SJSA1 (cell line): ENCODE measurements around the gene DHX34. TPM values are rescaled to one million over a fixed set of nuclear protein-coding genes. Genes with fewer than 3 reads are reported as not detected.
"Not testable (repeated sequence)": the region's sequence is repeated elsewhere in the genome, so short reads cannot be mapped to it uniquely, and the experiment has no call there.

Experiments
- DNase-seq, 2 experiments: peaks; one replicate each; pipeline ENCODE4 v3.0.0-alpha.2; 2015 to 2020; ENCODE audit warnings: low spot score in 2 of 2, low read depth in 1 of 2
- H3K27ac ChIP-seq: fragments of 250-450 bp; sonication (Bioruptor Pico); 2 replicates; pipeline ENCODE4 v1.5.1; 2020; ENCODE audit warnings: mild to moderate bottlenecking, moderate library complexity
- H3K27me3 ChIP-seq: fragments of 250-450 bp; sonication (Bioruptor Pico); replicated peaks from 2 replicates; pipeline ENCODE4 v1.5.1; 2020; ENCODE audit warnings: mild to moderate bottlenecking, moderate library complexity
- H3K36me3 ChIP-seq: fragments of 250-450 bp; sonication (Bioruptor Pico); 2 replicates; pipeline ENCODE4 v1.5.1; 2020; ENCODE audit warnings: mild to moderate bottlenecking
- H3K4me1 ChIP-seq: fragments of 250-450 bp; sonication (Bioruptor Pico); replicated peaks from 2 replicates; pipeline ENCODE4 v1.6.1; 2021; ENCODE audit warnings: mild to moderate bottlenecking
- H3K4me3 ChIP-seq: fragments of 250-450 bp; sonication (Bioruptor Pico); 2 replicates; pipeline ENCODE4 v1.5.1; 2020; ENCODE audit warnings: mild to moderate bottlenecking
- H3K9me3 ChIP-seq: fragments of 250-450 bp; sonication (Bioruptor Pico); replicated peaks from 2 replicates; pipeline ENCODE4 v1.5.1; 2020; ENCODE audit warnings: mild to moderate bottlenecking
- total RNA-seq: library from RNA; depleted of rRNA; stranded (reverse); fragments of >200 nt; shearing (Covaris generic); gene quantifications from 2 replicates; pipeline ENCODE4 v1.2.3, GENCODE V29; 2014

DHX34 gene
- total RNA-seq, 1 experiment from 2014 or later = 16.4 TPM

DNA sequence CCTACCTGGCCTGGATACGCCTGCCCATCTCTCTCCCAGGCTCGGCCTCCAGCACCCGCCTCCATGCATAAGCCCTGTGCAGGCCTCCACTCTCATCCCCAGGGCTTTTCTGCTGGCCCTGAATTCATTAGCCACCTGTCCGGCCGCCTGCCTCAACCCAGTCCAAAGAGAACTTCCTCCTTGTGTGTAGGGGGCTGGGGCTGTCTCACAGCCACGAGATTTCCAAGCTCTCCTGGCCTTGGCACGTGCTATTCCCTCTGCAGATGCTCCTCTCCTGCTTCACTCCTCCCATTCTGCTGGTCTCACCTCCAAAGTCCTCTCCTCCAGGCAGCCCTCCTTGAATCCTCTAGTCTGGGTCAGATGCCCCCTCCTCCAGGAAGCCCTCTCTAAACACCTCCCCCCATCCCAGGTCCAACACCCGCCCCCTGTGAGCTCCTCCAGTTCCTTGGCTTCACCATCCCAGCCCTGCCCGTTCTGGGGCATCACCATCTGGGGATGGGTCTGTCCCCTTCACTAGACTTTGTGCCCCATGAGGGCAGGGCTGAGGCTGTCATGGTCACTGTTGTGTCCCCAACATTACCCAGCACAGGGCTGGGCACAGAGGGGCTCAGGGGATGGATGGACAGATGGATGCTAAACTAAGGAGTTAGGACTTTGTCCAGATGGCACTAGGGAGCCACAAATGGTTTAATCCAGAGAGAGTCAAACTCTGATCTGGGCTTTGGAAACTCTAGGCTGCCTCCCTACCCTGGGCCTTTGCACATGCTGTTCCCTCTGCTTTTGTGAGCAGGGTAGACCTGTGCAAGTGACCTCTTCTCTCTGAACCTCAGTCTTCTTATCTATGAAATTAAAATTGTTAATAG, 55.5 kb downstream of the DHX34 start:
- H3K4me3 ChIP-seq = no peak overlapping the region
- H3K27ac ChIP-seq = no peak overlapping the region
- H3K4me1 ChIP-seq = no peaks in the 10 kb centered on the region
- DNase-seq = no peak
- H3K9me3 ChIP-seq = no peaks in the 10 kb centered on the region
- peaks cover 4% of the 10 kb centered on the region; the same call in 1 of the 2 replicates for H3K36me3 ChIP-seq
- no peaks in the 10 kb centered on the region for H3K27me3 ChIP-seq

DNA sequence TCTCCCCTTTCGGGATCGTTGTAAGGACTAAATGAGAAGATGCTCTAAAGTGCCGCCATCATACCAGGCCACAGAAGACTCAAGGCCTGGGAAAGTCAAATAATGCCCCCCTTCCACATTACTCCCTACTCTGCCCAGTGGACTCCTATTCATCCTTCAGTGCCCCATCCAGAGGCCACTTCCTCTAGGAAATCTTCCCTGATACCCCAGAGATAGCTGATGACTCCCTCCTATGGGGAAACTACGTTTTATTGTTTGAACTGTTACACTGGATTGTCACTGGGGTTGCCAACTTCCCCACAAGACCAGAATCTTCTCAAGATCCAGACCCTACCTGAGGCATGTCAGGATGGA, 56.1 kb downstream of the DHX34 start:
- H3K4me3 ChIP-seq = no peak overlapping the region
- H3K36me3 ChIP-seq = peaks cover 4% of the 10 kb centered on the region; the same call in 1 of the 2 replicates
- H3K4me1 ChIP-seq = no peaks in the 10 kb centered on the region
- no peaks in the 10 kb centered on the region for H3K27me3 ChIP-seq
- no peak overlapping the region for H3K27ac ChIP-seq
- DNase-seq = no peak
- H3K9me3 ChIP-seq = no peaks in the 10 kb centered on the region

DNA sequence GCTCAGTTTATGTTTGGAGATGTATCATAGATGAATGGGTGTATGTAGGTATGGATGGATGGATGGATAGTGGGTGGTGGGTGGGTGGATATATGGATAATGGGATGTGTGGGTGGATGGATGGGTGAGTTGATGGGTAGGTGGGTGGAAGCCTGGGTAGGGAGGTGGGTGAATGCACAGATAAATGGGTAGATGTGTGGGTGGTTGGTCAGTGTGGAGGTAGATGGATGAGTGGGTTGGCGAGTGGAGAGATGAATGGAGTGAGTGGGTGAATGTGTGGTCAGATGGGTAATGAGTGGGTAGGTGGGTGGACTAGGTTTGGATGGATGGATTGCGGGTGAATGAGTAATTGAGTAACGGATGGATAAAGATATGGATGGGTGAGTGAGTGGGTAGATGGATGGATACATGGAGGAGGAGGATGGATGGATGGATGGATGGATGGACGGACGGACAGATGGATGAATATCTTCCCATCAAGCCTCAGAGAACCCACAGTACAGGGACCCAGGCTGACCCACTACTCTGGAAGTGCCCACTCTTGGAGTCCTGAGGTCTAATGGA, 56.8 kb downstream of the DHX34 start:
- Histone ChIP-seq H3K9me3 (no peaks in the 10 kb centered on the region), H3K4me3 (no peak overlapping the region), H3K4me1 (no peaks in the 10 kb centered on the region), H3K27me3 (no peaks in the 10 kb centered on the region), H3K36me3 (peaks cover 4% of the 10 kb centered on the region; the same call in 1 of the 2 replicates), H3K27ac (no peak overlapping the region)
- no peak for DNase-seq

DNA sequence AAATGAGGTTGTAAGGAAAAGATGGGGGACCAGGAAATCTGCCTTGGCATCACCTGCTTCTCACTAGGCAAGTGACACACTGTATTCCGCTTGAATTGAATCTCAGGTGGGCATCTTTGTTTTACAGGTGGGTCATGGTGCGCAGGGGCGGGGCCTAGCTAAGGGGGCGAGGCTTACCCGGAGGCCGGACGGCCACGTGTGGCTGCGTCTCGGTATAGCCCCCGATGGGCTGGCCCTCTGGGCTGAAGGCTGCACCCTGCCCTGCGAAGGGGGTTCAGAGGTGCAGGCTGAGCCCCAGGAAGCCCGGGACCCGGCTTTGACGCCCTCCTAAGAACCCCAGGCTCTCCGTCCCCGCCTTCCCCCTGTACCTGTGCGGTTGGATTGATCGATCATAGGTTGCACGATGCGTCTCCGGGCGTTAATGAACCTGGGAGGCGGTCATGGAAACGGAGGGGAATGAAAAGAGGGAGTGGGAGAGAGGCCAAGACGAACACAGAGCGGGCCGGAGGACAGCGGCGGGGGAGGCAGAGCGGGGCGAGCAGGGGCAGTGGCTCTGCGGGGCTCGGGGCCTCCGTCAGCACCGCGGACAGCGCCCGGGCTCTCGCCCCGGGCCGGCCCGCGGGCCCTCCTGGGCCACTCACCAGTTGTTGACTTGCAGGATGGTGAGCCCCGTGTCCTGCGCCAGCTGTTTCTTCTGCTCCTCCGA, 57.7 kb downstream of the DHX34 start:
- no peaks in the 10 kb centered on the region for H3K27me3 ChIP-seq
- peaks cover 4% of the 10 kb centered on the region; the same call in 1 of the 2 replicates for H3K36me3 ChIP-seq
- no peak for DNase-seq
- H3K4me1 ChIP-seq = no peaks in the 10 kb centered on the region
- H3K4me3 ChIP-seq = no peak overlapping the region
- no peaks in the 10 kb centered on the region for H3K9me3 ChIP-seq
- no peak overlapping the region for H3K27ac ChIP-seq

DNA sequence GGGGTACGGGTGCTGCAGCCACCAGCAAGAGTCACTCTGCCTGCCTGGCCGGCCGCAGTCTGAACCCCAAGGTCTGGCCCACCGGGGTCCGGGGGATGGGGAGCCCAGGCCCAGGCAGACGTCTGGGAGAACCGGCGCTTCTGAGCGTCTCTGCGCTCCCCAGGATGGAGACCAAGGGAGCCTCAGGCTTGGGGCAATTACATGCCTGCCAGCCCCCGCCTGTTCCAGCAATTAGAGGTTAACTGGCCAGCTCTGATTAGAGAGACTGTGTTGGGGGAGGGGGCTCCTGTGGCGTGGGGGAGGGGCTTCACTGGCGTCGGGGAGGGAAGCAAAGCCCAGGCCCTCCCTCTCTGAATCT, 58.3 kb downstream of the DHX34 start:
- no peaks in the 10 kb centered on the region for H3K9me3 ChIP-seq
- no peaks in the 10 kb centered on the region for H3K4me1 ChIP-seq
- no peak overlapping the region for H3K27ac ChIP-seq
- H3K27me3 ChIP-seq = no peaks in the 10 kb centered on the region
- no peak for DNase-seq
- no peak overlapping the region for H3K4me3 ChIP-seq
- peaks cover 4% of the 10 kb centered on the region; the same call in 1 of the 2 replicates for H3K36me3 ChIP-seq

DNA sequence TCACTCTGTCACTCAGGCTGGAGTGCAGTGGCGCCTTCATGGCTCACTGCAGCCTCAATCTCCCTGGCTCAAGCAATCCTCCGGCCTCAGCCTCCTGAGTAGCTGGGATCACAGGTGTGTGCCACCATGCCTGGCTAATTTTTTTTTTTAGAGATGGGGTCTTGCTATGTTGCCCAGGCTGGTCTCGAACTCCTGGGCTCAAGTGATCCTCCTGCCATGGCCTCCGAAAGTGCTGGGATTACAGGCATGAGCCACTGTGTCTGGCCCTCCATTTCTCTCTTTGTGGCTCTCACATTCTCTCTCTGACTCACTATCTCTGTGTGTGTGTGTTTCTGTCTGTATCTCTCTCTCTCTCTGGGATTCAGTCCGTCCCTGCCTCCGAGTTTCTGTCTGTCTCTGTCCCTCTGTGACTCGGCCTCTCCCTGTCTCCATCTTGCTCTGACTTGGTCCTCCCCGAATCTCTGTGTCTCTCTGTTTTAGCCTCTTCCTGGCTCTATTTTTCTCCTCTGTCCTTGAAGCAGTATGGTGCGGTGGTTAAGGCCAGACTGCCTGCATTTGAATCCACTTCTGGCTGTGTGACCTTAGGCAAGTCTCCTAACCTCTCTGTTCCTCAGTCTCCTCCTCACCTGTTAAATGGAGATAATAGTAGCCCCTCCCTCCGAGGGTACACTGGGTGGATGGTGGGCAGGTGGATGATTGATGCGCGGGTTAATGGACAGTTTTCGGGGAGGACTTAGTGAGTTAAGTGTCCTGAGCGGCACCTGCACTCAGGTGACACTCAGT, 59.2 kb downstream of the DHX34 start:
- no peaks in the 10 kb centered on the region for H3K9me3 ChIP-seq
- no peaks in the 10 kb centered on the region for H3K27me3 ChIP-seq
- H3K36me3 ChIP-seq = peaks cover 4% of the 10 kb centered on the region; the same call in 1 of the 2 replicates
- H3K4me3 ChIP-seq = no peak overlapping the region
- DNase-seq = no peak
- H3K27ac ChIP-seq = no peak overlapping the region
- H3K4me1 ChIP-seq = no peaks in the 10 kb centered on the region

DNA sequence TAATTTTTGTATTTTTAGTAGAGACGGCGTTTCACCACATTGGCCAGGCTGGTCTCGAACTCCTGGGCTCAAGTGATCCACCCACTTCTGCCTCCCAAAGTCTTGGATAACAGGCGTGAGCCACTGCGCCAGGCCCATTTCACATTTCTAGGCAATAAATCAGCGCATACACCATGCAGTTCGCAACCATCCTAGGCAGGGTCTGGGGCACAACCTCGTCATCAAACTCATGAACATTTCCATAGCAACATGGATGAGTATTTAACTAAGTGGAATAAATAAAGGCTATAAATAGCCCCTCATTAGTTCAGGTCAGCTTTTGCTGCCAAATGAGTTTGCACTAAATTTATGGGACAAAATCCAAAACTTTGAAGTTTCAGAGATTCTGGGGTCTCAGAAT, 62.0 kb downstream of the DHX34 start:
- Histone ChIP-seq H3K27me3 (no peaks in the 10 kb centered on the region), H3K4me3 (no peak overlapping the region), H3K36me3 (peaks cover 14% of the 10 kb centered on the region), H3K9me3 (no peaks in the 10 kb centered on the region), H3K4me1 (no peaks in the 10 kb centered on the region), H3K27ac (no peak overlapping the region)
- DNase-seq = no peak

DNA sequence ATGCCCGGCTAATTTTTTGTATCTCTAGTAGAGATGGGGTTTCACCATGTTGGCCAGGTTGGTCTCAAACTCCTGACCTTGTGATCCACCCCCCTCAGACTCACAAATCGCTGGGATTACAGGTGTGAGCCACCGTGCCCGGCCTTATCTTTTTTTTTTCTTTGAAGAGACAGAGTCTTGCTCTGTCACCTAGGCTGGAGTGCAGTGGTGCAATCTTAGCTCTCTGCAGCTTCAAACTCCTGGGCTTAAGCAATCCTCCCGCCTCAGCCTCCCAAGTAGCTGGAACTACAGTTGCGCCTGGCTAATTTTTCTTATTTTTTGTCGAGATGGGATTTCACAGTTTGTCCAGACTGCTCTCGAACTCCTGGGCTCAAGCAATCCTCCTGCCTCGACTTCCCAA, 62.6 kb downstream of the DHX34 start:
- H3K27me3 ChIP-seq, H3K4me3 ChIP-seq: not testable (repeated sequence)

DNA sequence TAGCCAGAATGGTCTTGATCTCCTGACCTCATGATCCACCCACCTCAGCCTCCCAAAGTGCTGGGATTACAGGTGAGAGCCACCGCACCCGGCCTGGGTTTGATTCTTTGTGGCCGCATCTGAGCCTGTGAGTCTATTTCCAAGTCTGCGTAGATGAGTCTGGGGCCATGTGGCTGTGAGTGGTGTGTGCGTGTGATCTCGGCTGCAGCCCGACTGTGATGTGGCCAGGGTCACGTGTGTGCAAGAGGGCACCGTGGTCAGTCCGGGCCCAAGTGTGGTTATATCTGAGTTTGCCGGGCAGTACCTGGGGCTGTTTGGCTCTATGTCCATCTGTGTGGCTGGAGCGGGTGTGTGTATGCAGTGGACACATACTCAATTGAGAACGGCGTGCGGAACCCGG, 64.8 kb downstream of the DHX34 start:
- Histone ChIP-seq H3K4me3 (no peak overlapping the region), H3K27me3 (no peaks in the 10 kb centered on the region), H3K36me3 (peaks cover 10% of the 10 kb centered on the region)

More for the DNA sequence above, 62.6 kb downstream of the DHX34 start:
- not testable (repeated sequence) for H3K4me1 ChIP-seq, DNase-seq, H3K9me3 ChIP-seq, H3K27ac ChIP-seq
- H3K36me3 ChIP-seq = peaks cover 15% of the 10 kb centered on the region

DNA sequence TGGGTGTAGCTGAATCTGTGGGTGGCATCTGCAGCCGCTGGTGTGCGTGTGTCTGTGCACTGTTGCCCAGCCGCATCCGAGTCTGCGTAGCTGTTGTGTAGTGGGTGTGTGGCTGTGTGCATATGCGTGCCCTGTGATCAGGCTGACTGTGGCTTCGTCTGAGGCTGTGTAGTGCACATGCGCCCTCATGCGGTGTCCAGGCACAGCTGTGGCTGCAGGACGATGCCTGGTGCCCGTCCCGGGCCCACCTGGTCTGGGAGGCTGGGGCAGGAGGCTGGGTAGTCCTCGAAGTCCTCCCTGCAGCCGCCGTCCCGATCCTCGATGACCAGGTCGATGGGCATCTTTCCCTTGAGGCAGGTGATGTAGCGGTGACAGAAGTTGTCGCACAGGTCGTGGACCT, 65.4 kb downstream of the DHX34 start:
- H3K4me3 ChIP-seq = no peak overlapping the region
- DNase-seq = no peak
- no peaks in the 10 kb centered on the region for H3K9me3 ChIP-seq
- H3K4me1 ChIP-seq = peaks cover 13% of the 10 kb centered on the region
- no peak overlapping the region for H3K27ac ChIP-seq
- H3K36me3 ChIP-seq = peaks cover 10% of the 10 kb centered on the region
- H3K27me3 ChIP-seq = no peaks in the 10 kb centered on the region

More for the DNA sequence above, 64.8 kb downstream of the DHX34 start:
- Histone ChIP-seq H3K9me3 (no peaks in the 10 kb centered on the region), H3K4me1 (peaks cover 12% of the 10 kb centered on the region), H3K27ac (no peak overlapping the region)
- no peak for DNase-seq

DNA sequence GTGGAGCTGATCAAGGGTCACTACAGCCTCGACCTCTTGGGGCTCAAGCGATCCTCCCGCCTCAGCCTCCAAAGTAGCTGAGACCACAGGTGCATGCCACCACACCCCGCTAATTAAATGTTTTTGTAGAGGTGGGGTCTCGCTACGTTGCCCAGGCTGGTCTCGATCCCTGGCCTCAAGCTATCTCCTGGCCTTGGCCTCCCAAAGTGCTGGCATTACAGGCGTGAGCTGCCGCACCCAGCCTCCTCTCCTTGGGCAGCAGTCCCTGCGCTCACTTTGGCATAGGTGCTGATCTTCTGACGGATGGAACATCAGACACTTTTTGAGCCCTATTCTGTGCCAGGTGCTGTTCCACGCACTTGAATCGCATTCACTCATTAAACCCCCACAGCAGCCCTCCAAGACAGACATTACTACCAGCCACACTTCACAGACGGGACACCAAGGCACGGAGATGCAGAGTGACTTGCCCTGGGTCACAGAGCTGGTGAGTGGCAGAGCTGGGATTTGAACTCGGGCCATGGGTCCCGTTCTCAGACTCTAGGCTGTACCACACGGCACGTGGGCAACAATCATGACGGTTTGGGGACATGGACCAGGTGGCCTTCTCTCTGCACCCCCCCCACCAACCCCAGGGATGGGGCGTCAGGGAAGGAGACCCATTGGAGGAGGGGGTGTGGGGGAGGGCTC, 67.0 kb downstream of the DHX34 start:
- Histone ChIP-seq H3K27ac (no peak overlapping the region), H3K4me3 (no peak overlapping the region), H3K9me3 (no peaks in the 10 kb centered on the region), H3K27me3 (peaks cover 14% of the 10 kb centered on the region), H3K4me1 (peaks cover 13% of the 10 kb centered on the region), H3K36me3 (peaks cover 10% of the 10 kb centered on the region)
- no peak for DNase-seq

DNA sequence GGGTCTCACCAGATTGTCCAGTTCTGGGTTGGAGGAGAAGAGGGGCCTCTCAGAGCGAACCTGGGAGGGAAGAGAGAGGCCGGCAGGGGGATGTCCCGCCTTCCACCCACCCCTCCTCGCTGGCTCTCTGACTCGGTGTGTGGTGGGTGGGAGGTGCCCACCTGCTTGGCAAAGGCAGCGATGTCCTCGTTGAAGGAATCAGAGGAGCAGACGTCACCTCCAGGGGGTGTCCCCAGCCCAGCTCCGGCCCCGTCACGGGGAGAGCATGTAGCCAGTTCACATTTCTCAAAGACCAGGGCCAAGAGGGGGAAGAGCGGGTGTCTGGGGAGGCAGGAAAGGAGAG, 67.5 kb downstream of the DHX34 start:
- H3K36me3 ChIP-seq = peaks cover 10% of the 10 kb centered on the region
- H3K4me3 ChIP-seq = no peak overlapping the region
- H3K9me3 ChIP-seq = no peaks in the 10 kb centered on the region
- H3K27me3 ChIP-seq = peaks cover 19% of the 10 kb centered on the region
- H3K4me1 ChIP-seq = peaks cover 13% of the 10 kb centered on the region
- H3K27ac ChIP-seq = no peak overlapping the region
- no peak for DNase-seq

DNA sequence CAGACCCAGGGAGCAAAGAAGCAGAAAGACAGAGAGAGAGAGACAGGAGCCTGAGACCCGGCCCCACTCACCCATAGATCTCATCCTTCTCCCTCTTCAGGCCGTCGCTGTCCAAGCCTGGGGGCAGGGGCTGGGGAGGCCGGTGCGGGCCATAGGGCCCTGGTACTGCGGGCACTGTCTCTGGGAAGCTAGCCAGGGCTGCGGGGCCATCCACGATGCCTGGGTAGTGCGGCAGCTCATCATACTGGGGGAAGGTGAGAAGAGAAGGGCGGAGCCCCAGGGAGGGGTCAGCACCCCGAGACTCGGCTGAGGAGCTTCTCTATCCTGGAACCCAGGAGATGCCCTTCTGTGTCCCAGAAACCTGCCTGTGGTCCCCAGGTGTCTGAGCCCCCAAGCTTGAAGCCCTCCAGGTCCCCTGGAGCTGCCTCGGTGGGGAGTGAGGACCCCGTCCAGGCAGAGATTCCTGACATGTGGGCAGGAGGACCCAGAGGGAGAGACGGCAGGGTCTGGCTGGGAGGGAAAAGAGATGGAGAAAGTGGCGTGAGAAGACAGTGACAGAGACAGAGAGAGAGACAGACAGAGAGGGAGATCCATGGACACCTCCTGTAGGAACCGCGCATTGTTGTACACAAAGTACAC, 68.1 kb downstream of the DHX34 start:
- peaks cover 23% of the 10 kb centered on the region for H3K27me3 ChIP-seq
- no peaks in the 10 kb centered on the region for H3K9me3 ChIP-seq
- H3K4me1 ChIP-seq = peaks cover 13% of the 10 kb centered on the region
- no peak for DNase-seq
- no peak overlapping the region for H3K27ac ChIP-seq
- H3K4me3 ChIP-seq = no peak overlapping the region
- peaks cover 10% of the 10 kb centered on the region for H3K36me3 ChIP-seq
